H1 (cell line): ENCODE data around the gene ZNF518B. TPM values are rescaled to one million over a fixed set of nuclear protein-coding genes. Genes with fewer than 3 reads are reported as not detected.

Source experiments
- CTCF ChIA-PET: fragments of 300-600 bp; sonication (Branson Sonifier 250); formaldehyde crosslinking; loops from one replicate; lab custom pipeline; 2021; ENCODE audit not compliant: partially characterized antibody; lab: Charles Lee
- POLR2A ChIA-PET: fragments of 300-600 bp; sonication (Branson Sonifier 250); formaldehyde crosslinking; loops from one replicate; lab custom pipeline; 2021; ENCODE audit warnings: inconsistent platforms; ENCODE audit not compliant: partially characterized antibody; lab: Charles Lee
- DNase-seq, 2 experiments: peaks; one replicate each; pipeline versions ENCODE4 v3.0.0 to v3.0.0-alpha.2; 2010 to 2022; ENCODE audit warnings: low spot score in 2 of 2, low read depth in 1 of 2, mixed read lengths in 1 of 2
- FAIRE-seq: peaks from 2 replicates; lab custom pipeline; 2011; peaks lifted over from hg19 to GRCh38; lab: Jason Lieb, UNC
- H2AFZ ChIP-seq: 2 replicates; pipeline ENCODE4 v1.8.1; 2012; ENCODE audit warnings: low read length, inconsistent platforms
- H2AK5ac ChIP-seq: 2 replicates; pipeline ENCODE4 v1.6.1; 2013; ENCODE audit warnings: low read depth, low read length
- H2BK120ac ChIP-seq: replicated peaks from 2 replicates; pipeline ENCODE3; 2013; ENCODE audit warnings: low read depth, low read length, inconsistent platforms
- H2BK12ac ChIP-seq: 2 replicates; pipeline ENCODE4 v1.6.1; 2013; ENCODE audit warnings: low read depth, low read length
- H2BK15ac ChIP-seq: 2 replicates; pipeline ENCODE4 v1.6.1; 2013; ENCODE audit warnings: low read length
- H2BK20ac ChIP-seq: 2 replicates; pipeline ENCODE4 v1.6.1; 2013; ENCODE audit warnings: low read length
- H2BK5ac ChIP-seq: 2 replicates; pipeline ENCODE4 v1.6.1; 2013; ENCODE audit warnings: low read depth, low read length
- H3K14ac ChIP-seq: 2 replicates; pipeline ENCODE4 v1.6.1; 2013; ENCODE audit warnings: inconsistent platforms; ENCODE audit not compliant: insufficient read length
- H3K18ac ChIP-seq: 2 replicates; pipeline ENCODE4 v1.6.1; 2013; ENCODE audit warnings: low read length; ENCODE audit errors: extremely low read depth
- H3K23ac ChIP-seq: 2 replicates; pipeline ENCODE4 v1.6.1; 2013; ENCODE audit warnings: inconsistent platforms; ENCODE audit not compliant: insufficient read length
- H3K23me2 ChIP-seq: 2 replicates; pipeline ENCODE4 v1.6.1; 2013; ENCODE audit warnings: low read depth, low read length
- H3K27ac ChIP-seq: 2 replicates; pipeline ENCODE4 v1.6.1; 2011; ENCODE audit warnings: low read depth, low read length, inconsistent platforms
- H3K27me3 ChIP-seq, 4 experiments: replicated peaks in 1 of 4; 1 replicate in 1 of 4; 2 replicates in 3 of 4; pipeline versions ENCODE4 v1.6.1 to v1.8.1; 2011 to 2013; ENCODE audit warnings: low read length in 3 of 4, mild to moderate bottlenecking in 3 of 4, inconsistent platforms in 2 of 4, mixed read lengths in 2 of 4, moderate library complexity in 1 of 4; ENCODE audit not compliant: control insufficient read depth in 3 of 4, insufficient read depth in 3 of 4; ENCODE audit errors: extremely low read depth in 1 of 4
- H3K36me3 ChIP-seq, 4 experiments: 2 replicates each; pipeline versions ENCODE4 v1.6.1 to v1.8.1; 2011 to 2013; ENCODE audit warnings: mild to moderate bottlenecking in 4 of 4, low read length in 3 of 4, moderate library complexity in 2 of 4, control low read depth in 1 of 4, inconsistent platforms in 1 of 4; ENCODE audit not compliant: insufficient read depth in 4 of 4, control insufficient read depth in 2 of 4
- H3K4ac ChIP-seq: replicated peaks from 2 replicates; pipeline ENCODE3; 2013; ENCODE audit warnings: low read length, low read depth, mixed read lengths, inconsistent platforms; ENCODE audit not compliant: insufficient read length
- H3K4me1 ChIP-seq, 4 experiments: replicated peaks in 1 of 4; 1 replicate in 1 of 4; 2 replicates in 3 of 4; pipeline versions ENCODE4 v1.6.1 to v1.8.1; 2011 to 2013; ENCODE audit warnings: low read length in 3 of 4, inconsistent platforms in 2 of 4, mixed read lengths in 1 of 4; ENCODE audit not compliant: insufficient read depth in 4 of 4, control insufficient read depth in 3 of 4
- H3K4me2 ChIP-seq, 2 experiments: 2 replicates each; pipeline versions ENCODE4 v1.6.1 to v1.8.1; 2011 to 2013; ENCODE audit warnings: low read depth in 2 of 2, low read length in 2 of 2, control low read depth in 1 of 2, inconsistent platforms in 1 of 2, mild to moderate bottlenecking in 1 of 2; ENCODE audit not compliant: insufficient read depth in 1 of 2
- H3K4me3 ChIP-seq, 4 experiments: fragments of 200-600, 300-600 bp in 1 of 4; sonication (generic), shearing (Covaris generic), sonication (Bioruptor Twin) in 1 of 4; 2 replicates each; pipeline versions ENCODE4 v1.5.1 to v1.8.1; 2011 to 2016; ENCODE audit warnings: low read length in 4 of 4, low read depth in 3 of 4, control low read depth in 2 of 4, inconsistent platforms in 2 of 4, mild to moderate bottlenecking in 2 of 4, mixed read lengths in 1 of 4, moderate library complexity in 1 of 4; ENCODE audit not compliant: insufficient read depth in 2 of 4; ENCODE audit errors: extremely low read depth in 1 of 4
- H3K56ac ChIP-seq: replicated peaks from 2 replicates; pipeline ENCODE3; 2013; ENCODE audit warnings: low read depth, mild to moderate bottlenecking, mixed read lengths, low read length, inconsistent platforms; ENCODE audit not compliant: insufficient read length
- H3K79me1 ChIP-seq: 2 replicates; pipeline ENCODE4 v1.6.1; 2013; ENCODE audit warnings: low read depth, low read length, control low read depth
- H3K79me2 ChIP-seq, 2 experiments: 2 replicates each; pipeline versions ENCODE4 v1.6.1 to v1.8.1; 2012 to 2013; ENCODE audit warnings: low read length in 2 of 2, mild to moderate bottlenecking in 2 of 2, inconsistent platforms in 1 of 2; ENCODE audit not compliant: insufficient read depth in 2 of 2, control insufficient read depth in 1 of 2
- H3K9ac ChIP-seq, 4 experiments: replicated peaks in 1 of 4; 1 replicate in 1 of 4; 2 replicates in 3 of 4; pipeline versions ENCODE4 v1.6.1 to v1.8.1; 2011 to 2013; ENCODE audit warnings: low read depth in 3 of 4, low read length in 3 of 4, control low read depth in 2 of 4, mild to moderate bottlenecking in 2 of 4, moderate library complexity in 2 of 4, inconsistent platforms in 1 of 4; ENCODE audit errors: extremely low read depth in 1 of 4
- H3K9me3 ChIP-seq, 2 experiments: 2 replicates each; pipeline versions ENCODE4 v1.6.1 to v1.8.1; 2012 to 2013; ENCODE audit warnings: mild to moderate bottlenecking in 2 of 2, moderate library complexity in 2 of 2, control low read depth in 1 of 2, inconsistent platforms in 1 of 2, low read depth in 1 of 2, low read length in 1 of 2, mixed read lengths in 1 of 2; ENCODE audit not compliant: insufficient read depth in 2 of 2
- H4K20me1 ChIP-seq, 2 experiments: replicated peaks in 1 of 2; 2 replicates each; pipeline versions ENCODE3 to v1.8.1; 2011 to 2013; ENCODE audit warnings: inconsistent platforms in 2 of 2, low read length in 2 of 2, mild to moderate bottlenecking in 1 of 2; ENCODE audit not compliant: insufficient read depth in 2 of 2, control insufficient read depth in 1 of 2
- H4K5ac ChIP-seq: 2 replicates; pipeline ENCODE4 v1.6.1; 2013; ENCODE audit warnings: low read length, low read depth, mixed read lengths, inconsistent platforms; ENCODE audit not compliant: insufficient read length
- H4K8ac ChIP-seq: 2 replicates; pipeline ENCODE4 v1.8.0; 2013; ENCODE audit warnings: mild to moderate bottlenecking, moderate library complexity, low read length, inconsistent platforms; ENCODE audit not compliant: insufficient read depth; ENCODE audit errors: extremely low read depth
- H4K91ac ChIP-seq: replicated peaks from 2 replicates; pipeline ENCODE3; 2013; ENCODE audit warnings: low read length, mixed read lengths, inconsistent platforms; ENCODE audit not compliant: insufficient read length
- CBX5 ChIP-seq: fragments of 300-800, 300-1000 bp; sonication (generic); IDR thresholded peaks from 2 replicates; pipeline ENCODE4 v1.7.1; 2016; ENCODE audit warnings: antibody characterized with exemption, low read length, low read depth
- CBX8 ChIP-seq: fragments of 300-800, 300-1000 bp; sonication (generic); IDR thresholded peaks from 2 replicates; pipeline ENCODE4 v1.7.1; 2016; ENCODE audit warnings: low read depth, low read length, borderline replicate concordance
- CTBP2 ChIP-seq: IDR thresholded peaks from 2 replicates; pipeline ENCODE4 v1.7.0; 2011; ENCODE audit warnings: borderline replicate concordance, mild to moderate bottlenecking, moderate library complexity, mixed read lengths, low read length; ENCODE audit not compliant: insufficient read depth, insufficient read length
- HDAC2 ChIP-seq, 2 experiments: fragments of 300-600 bp in 1 of 2; sonication (generic) in 1 of 2; IDR thresholded peaks; 2 replicates each; pipeline ENCODE4 v1.6.1; 2011 to 2012; ENCODE audit warnings: low read depth in 2 of 2, low read length in 2 of 2, mild to moderate bottlenecking in 2 of 2, moderate library complexity in 2 of 2, borderline replicate concordance in 1 of 2, inconsistent platforms in 1 of 2
- SIN3A ChIP-seq, 2 experiments: IDR thresholded peaks in 1 of 2; conservative IDR thresholded peaks in 1 of 2; 2 replicates each; pipeline ENCODE4 v1.6.1; 2011 to 2012; ENCODE audit warnings: low read length in 2 of 2, improper control_type of control experiment in 1 of 2, low read depth in 1 of 2, mild to moderate bottlenecking in 1 of 2
- SUZ12 ChIP-seq: fragments of 200-600 bp; sonication (generic); IDR thresholded peaks from 2 replicates; pipeline ENCODE4 v1.6.1; 2012; ENCODE audit warnings: mild to moderate bottlenecking, inconsistent platforms, low read length, moderate library complexity, mixed read lengths
- WGBS, 2 experiments: shearing (Covaris generic) in 1 of 2; methylation state at CpG; one replicate each; pipeline versions ENCODE4 v1.1.6 to v1.1.7; 2013 to 2015; ENCODE audit warnings: low lambda C conversion rate in 2 of 2, mixed read lengths in 2 of 2, inconsistent platforms in 1 of 2, low coverage in 1 of 2, missing lambda C conversion rate in 1 of 2; ENCODE audit not compliant: insufficient replicate concordance in 2 of 2, insufficient coverage in 1 of 2, insufficient read length in 1 of 2; ENCODE audit errors: extremely low coverage in 1 of 2, missing lambda C conversion rate in 1 of 2; 5-methylcytosine and 5-hydroxymethylcytosine counted together
- polyA plus RNA-seq, 7 experiments: library from polyadenylated mRNA; depleted of rRNA in 3 of 7; stranded (reverse) in 5 of 7; unstranded in 2 of 7; fragments of >200 nt in 5 of 7; fragments of 200-250 nt in 2 of 7; gene quantifications; 1 replicate in 5 of 7; 2 replicates in 1 of 7; 4 replicates in 1 of 7; pipeline versions ENCODE4 v1.2.1 to v1.2.3, GENCODE V29; 2011 to 2013; ENCODE audit warnings: missing spikeins in 2 of 7, mixed read lengths in 2 of 7
- total RNA-seq: library from RNA; stranded (reverse); fragmentation: NEBNext Ultra II Directional; extraction: Animal tissue kit (Norgen Biotek cat#: 25700); gene quantifications from 2 replicates; pipeline ENCODE4 v1.2.1, GENCODE V29; 2021
- TF ChIP-seq, protein P1 (sequence below): IDR thresholded peaks from 2 replicates; pipeline ENCODE4 v1.6.1; 2012; ENCODE audit warnings: low read length, inconsistent platforms

ZNF518B gene
- total and polyA plus RNA-seq, 2 of the 8 experiments (the other 6 are each of a cell fraction or from before 2014, with no cell fraction given): 2.9 to 9.0 TPM

DNA sequence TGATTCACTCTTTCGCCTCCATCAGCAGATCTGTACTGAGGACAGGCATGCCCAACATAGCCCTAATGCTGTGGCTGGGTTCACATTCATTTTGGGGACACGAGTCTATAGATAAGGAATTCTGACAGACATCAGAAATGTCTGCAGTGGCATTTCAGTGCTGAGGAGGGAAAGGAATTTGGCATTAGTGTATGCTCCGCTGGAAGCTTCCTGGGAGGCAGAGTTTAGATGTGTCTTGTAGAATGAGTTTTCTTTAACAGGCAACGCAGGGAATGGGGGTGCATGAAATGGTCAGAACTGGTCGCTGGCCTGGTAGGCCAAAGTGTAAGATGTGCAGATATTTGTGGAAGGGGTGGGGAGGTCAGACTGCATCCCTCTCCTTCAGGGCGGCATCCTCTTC is 43.5 kb upstream of the ZNF518B start:
- H3K79me1 ChIP-seq: no peaks in the 10 kb centered on the region
- peaks cover 6 to 25% (median 13%) of the 10 kb centered on the region in 4 experiments; a peak in 6 of 7 replicates for H3K4me1 ChIP-seq
- no peak overlapping the region for H3K4me3 ChIP-seq
- TF ChIP-seq SUZ12 (no peak), SIN3A (conservative IDR thresholded peaks at IDR 0.05 in 1 of 2, IDR thresholded peaks at IDR 0.05 in 1 of 2; ENCODE audit: low read depth in 1 of 2, low read length in 2 of 2) (no peak), CBX8 (no peak), CTBP2 (no peak), HDAC2 (IDR thresholded peaks at IDR 0.05; ENCODE audit: borderline replicate concordance in 1 of 2, low read depth in 2 of 2, low read length in 2 of 2) (no peak), CBX5 (no peak)
- TF ChIP-seq, protein P1, sequence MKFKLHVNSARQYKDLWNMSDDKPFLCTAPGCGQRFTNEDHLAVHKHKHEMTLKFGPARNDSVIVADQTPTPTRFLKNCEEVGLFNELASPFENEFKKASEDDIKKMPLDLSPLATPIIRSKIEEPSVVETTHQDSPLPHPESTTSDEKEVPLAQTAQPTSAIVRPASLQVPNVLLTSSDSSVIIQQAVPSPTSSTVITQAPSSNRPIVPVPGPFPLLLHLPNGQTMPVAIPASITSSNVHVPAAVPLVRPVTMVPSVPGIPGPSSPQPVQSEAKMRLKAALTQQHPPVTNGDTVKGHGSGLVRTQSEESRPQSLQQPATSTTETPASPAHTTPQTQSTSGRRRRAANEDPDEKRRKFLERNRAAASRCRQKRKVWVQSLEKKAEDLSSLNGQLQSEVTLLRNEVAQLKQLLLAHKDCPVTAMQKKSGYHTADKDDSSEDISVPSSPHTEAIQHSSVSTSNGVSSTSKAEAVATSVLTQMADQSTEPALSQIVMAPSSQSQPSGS: no peak
- H3K79me2 ChIP-seq: no peaks in the 10 kb centered on the region
- no peak overlapping the region; the same call in 1 of the 2 replicates for H2BK15ac ChIP-seq
- H2BK120ac ChIP-seq: no peak overlapping the region
- H3K23me2 ChIP-seq: no peaks in the 10 kb centered on the region
- ChIA-PET POLR2A (no interaction called here), CTCF (interaction anchor here (2.1 kb wide), 1 partner anchor 26 kb away, joined by 4 read pairs; no protein-coding TSS in a partner anchor)
- FAIRE-seq: no peak
- no peak overlapping the region for H3K27ac ChIP-seq
- H3K27me3 ChIP-seq: peaks cover 0 to 9% (median 5%) of the 10 kb centered on the region in 4 experiments; a peak in 5 of 7 replicates
- H2BK5ac ChIP-seq: no peak overlapping the region
- H2BK20ac ChIP-seq: no peak overlapping the region; the same call in 1 of the 2 replicates
- H3K36me3 ChIP-seq: no peaks in the 10 kb centered on the region
- DNase-seq: no peak
- no peak overlapping the region for H3K23ac ChIP-seq
- H4K20me1 ChIP-seq: peaks cover 0 to under 1% of the 10 kb centered on the region in 2 experiments
- no peak overlapping the region for H4K8ac ChIP-seq
- no peak overlapping the region for H3K14ac ChIP-seq
- H3K4ac ChIP-seq: no peak overlapping the region
- no peak overlapping the region for H2AFZ ChIP-seq
- H4K91ac ChIP-seq: no peak overlapping the region
- 80% methylated on average over 6 of the region's 6 CpGs; no CpG with 5 or more reads in 1 of the 2 experiments for WGBS, 2 experiments
- H3K18ac ChIP-seq: no peak overlapping the region
- H4K5ac ChIP-seq: no peak overlapping the region
- H3K4me2 ChIP-seq: no peak overlapping the region
- no peak overlapping the region for H2BK12ac ChIP-seq
- no peaks in the 10 kb centered on the region for H3K9me3 ChIP-seq
- no peak overlapping the region for H3K56ac ChIP-seq
- no peak overlapping the region for H3K9ac ChIP-seq
- no peak overlapping the region for H2AK5ac ChIP-seq
